DND-41 (cell line): Measurements from ENCODE around the gene CARMIL3.

Experiments used
- CTCF ChIP-seq: IDR thresholded peaks from 2 replicates; pipeline ENCODE4 v1.5.1; 2012; ENCODE audit warnings: borderline replicate concordance, low read length, moderate library complexity, mild to moderate bottlenecking; ENCODE audit not compliant: poor library complexity, severe bottlenecking; ENCODE audit errors: extremely low read depth
- EZH2 ChIP-seq: IDR thresholded peaks from 3 replicates; pipeline ENCODE4 v1.6.1; 2012; ENCODE audit warnings: borderline replicate concordance, low read depth, mild to moderate bottlenecking, moderate library complexity, low read length, inconsistent platforms; ENCODE audit not compliant: severe bottlenecking

- no peak for TF ChIP-seq EZH2
- TF ChIP-seq CTCF: no peak
Observed at GRCh38 chr14:24093207-24093900, 41.5 kb downstream of the CARMIL3 start.
